Hindlimb muscle (tissue), 1 donor: ENCODE data around the gene PLXDC2. TPM values are rescaled to one million over a fixed set of nuclear protein-coding genes. Genes with fewer than 3 reads are reported as not detected.

Source experiments
- DNase-seq: peaks from one replicate; pipeline ENCODE4 v3.0.0-alpha.2; 2013
- polyA plus RNA-seq: library from polyadenylated mRNA; unstranded; fragments of 120-200 nt; gene quantifications from one replicate; pipeline ENCODE4 v1.2.1, GENCODE V29; 2013; ENCODE audit not compliant: insufficient read length

Gene PLXDC2
- polyA plus RNA-seq, 1 donor = 31.4 TPM

DNA sequence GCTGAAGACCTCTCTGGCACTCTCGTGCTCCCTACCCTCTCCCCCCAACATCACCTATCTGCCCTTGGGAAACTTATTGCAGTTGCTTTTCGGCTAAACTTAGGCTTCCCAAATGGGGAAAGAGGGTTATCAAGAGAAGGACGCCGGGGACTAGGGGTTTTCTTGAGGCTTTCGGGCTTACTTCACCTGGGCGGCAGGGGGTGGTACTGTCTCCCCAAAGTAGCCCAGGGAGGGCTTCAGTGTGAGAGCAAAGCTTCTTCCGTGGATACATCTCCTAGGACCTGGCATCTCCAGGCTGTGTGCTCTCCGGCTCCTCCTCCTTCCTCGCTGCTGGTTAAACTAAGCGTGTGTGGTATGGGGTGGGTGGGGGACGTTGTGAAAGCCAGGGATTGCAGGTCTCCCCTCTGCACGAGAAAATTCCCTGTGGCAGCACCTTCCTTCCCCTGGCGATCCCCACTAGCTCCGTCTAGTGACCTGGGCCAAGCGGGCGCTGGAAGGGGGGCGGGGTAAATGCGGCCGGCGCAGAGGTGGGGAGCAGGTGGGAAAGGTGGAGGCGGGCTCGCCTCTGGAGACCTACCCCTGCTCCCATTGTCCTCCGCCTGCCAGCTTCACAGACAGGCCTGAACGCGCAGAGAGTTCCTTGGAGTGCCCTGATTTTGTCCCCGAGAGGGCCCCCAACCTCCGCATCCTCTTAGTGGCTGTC lies 1.1 kb downstream of the PLXDC2 start:
- peak; percentile 55 for DNase-seq

DNA sequence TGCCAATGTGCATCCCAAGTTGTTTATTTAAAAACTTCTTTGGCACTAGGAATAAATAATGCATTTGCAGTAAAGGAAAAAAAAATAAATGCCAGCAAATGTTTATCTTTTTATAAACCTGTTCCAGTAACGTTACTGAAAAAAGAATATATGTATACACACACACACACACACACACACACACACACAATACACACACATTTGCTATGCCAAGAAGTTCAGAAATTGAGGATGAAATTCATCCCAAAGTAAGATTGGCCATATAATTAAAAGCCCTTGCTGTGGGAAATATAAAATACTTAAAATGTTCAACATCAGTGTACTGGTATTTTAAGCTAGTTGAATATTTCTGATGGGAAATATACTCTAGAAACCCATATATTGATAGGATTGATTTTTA lies 2.6 kb downstream of the PLXDC2 start:
- no peak for DNase-seq

DNA sequence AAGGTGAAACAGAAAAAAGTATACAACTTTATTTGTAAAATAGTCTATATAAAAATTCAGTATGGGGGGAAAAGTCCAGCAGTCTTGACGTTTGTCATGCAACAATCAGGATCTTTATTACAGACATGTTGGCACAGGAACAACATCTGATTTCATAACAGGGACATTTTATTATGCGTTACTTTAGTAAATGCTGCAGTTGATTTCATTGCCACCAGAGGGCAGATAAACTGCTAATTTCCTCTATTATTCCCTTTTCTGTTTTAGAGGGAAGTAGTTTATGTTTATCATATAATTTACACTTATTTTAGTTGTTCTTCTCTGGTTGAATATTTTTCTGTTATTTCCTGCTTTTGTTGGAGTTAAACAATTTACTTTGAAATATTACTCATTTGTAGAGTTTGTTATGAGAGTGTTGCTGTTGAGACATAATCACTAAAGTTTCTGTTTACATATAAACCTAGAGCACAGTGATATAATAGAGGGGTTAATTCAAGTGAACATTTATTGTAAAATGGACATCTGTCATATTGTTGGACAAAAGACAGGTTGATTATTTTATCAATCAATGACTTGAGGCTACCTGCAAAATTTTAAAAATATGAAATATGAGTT lies 3.3 kb downstream of the PLXDC2 start:
- peak; percentile 88 for DNase-seq

DNA sequence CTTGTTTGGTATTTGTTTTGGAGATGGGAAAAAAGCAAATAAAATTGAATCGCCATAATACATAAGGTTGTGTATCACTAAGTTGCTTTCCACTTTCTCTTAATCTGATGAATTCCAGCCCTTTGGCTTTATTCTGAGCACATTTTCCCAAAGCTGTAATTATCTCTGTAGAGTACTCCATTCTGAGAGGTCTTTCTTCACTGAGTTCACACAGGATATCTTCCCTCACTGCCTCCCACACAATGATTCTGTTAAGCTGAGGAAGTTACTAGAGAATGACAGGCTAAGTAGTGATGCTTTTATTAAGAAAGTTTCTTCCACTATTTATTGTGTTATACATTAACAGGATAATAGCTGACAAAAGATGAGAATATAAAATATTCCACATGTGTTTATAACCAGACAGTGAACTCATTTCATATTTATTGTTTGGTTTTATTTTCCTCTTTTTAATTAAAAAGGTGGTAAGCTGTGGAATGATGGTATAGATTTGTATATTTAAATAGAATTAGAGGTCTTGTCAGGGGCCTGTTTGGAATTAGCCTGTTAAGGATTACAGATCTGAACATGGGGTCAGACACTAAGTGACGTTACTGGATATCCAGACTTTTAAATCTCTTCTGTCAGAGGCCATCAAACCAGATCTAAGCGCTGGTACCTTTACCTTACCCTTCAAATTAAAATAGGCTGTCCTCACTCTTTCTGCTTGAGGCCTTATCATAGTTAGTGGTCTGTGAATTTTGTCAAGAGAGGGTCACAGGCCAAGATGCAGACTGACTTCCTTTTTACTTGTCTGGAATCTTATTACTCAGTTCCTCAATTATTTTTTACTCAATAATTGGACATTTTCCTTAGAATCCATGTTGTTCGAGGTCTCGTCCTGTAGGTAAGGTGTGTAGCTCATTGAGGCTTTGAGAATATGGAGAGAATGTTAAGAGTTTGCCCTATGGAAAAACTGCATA lies 8.4 kb downstream of the PLXDC2 start:
- no peak for DNase-seq

DNA sequence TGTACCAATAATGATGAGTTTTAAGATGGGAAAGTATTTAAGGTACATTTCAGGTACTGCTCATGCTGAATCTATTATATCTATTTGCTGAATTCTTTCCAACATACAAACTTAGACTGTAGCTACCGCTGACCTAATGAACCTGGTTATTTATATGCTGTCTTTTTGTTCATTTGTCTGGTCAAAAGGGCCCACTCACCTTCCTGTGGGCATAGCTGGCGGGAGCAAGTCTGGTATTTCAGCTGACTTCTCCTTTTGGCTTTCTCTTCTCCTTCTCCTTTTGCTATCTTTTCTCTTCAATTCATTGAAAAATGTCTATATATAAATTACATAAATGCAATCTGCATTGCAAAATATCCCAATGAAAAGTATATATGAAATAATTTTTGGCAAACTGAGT lies 9.5 kb downstream of the PLXDC2 start:
- no peak for DNase-seq

DNA sequence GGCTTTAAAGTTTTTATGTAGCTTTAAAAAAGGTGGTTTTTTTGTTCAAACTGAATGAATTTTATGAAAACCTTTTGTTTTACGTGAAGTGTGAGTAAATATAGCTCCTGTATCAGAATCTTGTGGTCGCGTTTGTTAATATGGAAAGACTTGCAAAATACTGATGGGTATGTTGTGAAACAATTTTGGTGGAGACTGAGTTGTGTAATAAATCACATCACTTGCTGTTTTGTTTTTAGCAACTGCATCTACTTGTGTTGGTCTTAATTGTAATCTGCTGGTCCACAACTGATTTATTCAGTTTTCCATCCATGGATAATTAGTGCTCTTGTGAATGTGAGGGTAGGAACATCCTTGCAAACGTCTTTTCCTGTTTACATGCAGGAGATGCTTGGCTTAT lies 10.5 kb downstream of the PLXDC2 start:
- DNase-seq = no peak

DNA sequence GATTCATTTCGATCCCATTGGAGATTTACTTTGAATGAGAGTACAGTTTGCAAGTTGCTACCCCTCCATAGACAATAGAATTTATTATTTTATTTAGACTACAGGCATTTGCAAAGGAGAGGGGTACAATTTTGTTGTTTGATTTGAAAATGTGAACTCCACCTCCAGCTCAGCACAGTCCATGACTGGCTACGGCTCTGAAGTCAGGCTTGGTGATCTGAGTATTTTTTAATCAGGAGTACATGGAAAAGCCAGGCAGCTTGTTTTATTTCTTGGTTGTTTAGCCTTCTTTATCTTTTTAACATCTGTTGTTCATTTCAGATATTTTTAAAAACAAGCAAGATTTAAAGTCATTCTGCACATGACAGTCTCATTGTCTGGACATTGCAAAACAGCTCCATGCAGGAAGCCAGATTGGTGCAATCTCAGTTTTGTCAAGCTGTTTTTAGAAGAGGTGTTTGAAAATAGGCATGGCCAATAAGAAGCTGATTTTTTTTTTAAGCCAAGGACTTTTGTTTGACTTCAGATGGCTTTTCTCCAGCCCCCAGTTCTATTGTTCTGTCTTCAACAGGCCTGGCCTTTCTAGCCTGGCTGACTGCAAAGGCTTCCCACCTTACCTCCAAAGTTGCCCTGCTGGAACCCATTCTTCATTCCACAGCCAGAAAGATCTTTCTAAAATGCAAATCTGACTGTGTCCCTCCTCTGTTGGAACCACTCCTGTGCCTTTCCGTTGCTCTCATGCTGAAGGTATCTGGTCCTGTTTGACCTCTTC lies 12.2 kb downstream of the PLXDC2 start:
- no peak for DNase-seq

DNA sequence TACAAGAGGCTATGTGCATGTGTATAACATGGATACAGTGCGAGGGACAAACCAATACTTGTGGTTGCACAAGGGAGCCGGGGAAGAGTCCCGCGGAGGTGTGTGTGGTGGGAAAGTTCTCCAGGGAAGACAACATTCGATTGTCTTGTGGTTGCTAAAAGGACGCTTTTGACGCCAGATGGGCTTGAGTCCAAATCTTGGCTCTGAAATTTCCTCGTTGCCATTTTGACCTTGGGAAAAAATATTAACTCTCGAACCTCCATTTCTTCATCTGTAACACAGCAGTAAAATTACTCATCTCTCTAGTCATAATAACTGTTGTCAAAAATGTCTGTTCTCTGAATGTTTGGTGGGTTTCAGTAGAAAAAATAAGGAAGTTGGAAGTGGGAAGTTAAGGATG lies 16.5 kb downstream of the PLXDC2 start:
- no peak for DNase-seq

DNA sequence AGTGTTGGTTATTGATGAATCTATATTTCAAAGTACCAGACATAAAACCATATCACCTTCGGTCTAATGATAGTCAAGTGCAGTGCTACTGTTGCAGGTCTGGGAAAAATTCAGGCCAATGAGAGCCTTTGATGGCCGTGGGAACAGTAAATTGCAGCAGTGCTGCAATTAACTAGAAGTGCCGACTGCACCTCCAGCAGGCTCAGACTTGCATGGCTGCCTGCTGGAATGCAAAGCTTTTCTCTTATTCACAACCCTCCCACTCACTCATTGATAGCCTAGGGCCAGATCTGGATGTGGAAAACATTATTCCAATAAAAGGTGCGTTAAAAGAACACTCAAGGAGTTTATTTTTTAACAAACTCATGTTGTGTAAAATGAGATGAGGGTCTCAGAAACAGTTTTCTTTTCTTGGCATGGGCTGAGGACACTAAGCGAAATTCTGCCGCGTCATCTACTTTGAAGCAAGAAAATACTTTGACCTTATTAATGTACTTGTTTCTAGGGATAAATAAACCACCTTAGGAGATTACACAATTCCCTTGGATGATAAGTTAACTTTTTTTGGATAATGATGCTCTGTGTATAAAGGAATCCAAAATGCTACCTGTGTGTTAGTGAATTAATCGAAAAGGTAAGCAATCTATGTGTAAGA lies 17.1 kb downstream of the PLXDC2 start:
- DNase-seq = no peak

DNA sequence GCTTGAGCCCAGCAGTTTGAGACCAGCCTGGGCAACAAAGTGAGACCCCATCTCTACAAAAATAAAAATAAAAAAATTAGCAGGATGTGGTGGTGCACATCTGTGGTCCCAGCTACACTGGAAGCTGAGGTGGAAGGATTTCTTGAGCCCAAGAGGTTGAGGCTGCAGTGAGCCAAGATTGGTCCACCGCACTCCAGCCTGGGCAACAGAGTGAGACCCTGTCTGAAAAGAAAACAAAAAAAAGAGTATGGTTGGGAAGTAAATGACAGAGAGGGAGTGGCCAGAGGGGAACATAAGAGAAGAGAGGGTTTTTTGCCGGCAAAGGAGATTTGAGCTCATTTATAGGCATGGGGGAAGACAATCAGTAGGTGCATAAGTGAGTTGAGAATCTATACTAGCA lies 19.7 kb downstream of the PLXDC2 start:
- no peak for DNase-seq

DNA sequence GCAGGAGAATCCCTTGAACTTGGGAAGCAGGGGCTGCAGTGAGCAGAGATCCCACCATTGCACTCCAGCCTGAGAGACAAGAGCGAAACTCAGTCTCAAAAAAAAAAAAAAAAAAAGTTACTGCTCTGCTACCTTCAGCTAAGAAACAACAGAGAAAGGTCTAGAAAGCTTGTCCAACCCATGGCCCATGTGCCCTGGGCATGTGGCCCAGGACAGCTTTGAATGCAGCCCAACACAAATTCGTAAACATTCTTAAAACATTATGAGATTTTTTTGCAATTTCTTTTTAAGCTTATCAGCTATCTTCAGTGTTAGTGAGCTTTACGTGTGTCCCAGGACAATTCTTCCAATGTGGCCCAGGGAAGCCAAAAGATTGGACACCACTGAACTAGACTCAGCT lies 22.9 kb downstream of the PLXDC2 start:
- no peak for DNase-seq

DNA sequence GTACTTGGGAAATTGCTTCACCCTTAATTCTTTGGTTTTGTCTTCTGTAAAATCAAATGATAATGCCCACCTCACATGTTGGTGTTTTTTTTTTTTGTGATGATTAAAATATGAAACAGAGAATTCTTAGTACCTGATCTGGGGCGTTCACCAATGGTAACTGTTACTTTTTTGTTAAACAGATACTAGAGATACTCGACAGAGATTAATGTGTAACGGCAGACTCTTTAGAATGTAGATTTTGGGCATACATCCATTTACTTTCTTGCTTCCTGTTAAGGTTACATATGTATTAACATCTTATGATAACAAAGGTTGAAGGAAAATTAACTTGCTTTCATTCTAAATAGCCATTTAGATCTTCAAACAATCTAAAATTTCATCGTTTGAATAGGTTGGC lies 23.3 kb downstream of the PLXDC2 start:
- DNase-seq = no peak

DNA sequence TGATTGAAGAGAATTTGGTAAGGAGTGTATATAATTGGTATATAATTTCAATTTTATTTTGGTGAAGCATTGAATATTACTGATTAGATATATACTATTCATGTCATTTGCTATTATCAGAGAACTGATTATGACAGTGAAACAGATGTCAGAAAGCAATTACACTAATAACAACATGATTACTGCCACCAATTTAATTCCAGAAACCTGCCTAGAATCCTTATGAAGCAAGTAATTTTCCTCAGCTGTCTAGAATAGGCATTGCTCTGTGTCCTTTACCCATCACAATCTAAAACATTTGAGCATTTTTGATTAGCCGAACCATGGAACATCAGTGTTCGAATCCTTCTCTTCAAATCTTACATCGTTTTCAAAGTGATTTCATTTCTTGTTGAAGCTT lies 24.5 kb downstream of the PLXDC2 start:
- no peak for DNase-seq

DNA sequence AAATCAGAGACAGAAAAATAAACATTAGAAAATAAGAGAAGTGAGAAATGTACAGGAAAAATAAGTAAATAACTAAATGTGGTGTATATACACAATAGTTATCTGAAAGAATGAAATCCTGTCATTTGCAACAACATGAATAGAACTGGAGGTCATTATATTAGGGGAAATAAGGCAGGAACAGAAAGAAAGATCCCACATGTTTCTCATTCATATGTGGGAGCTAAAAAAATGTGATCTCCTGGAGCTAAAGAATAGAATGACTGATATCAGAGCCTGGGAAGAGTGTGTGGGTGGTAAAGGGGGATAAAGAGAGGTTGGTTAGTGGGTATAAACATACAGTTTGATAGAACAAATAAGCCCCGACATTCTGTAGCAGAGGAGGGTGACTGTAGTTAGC lies 27.3 kb downstream of the PLXDC2 start:
- no peak for DNase-seq

DNA sequence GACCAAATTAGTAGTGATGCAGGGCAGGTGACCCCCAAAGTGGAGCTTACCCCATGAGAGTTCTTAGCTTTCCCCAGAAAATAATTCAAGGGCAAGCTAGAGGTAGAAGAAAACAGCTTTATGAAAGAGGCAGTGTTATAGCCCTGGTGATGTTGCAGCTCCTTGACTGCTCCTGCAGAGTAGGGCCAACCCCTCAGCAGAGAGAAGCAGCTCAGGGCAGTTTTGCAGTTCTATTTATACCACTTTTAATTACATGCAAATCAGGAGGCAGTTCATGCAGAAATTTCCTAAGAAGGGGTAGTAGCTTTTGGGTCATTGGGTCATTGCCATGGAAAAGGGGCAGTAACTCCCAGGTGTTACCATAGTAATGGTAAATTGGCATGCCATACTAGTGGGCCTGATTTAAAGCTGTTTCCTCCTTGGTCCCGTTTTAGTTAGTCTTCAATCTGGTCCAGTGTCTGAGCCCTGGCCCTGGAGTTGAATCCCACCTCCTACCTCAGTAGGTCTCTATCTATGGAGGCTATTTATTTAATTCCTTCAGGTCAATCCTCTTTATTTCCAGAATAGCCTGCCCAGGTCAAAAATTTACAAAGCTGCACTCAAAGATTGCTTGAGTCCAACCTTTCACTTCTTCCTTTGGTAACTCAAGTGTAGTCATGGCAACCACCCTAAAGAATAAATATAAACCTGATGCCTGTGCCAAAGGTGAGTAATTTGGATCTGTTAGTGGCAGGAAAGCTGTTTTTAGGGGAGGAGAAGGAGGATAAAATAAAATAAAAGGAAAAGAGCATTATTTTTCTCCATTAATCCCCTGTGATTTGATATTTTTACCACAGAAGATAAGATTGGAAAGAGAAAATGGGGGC lies 29.5 kb downstream of the PLXDC2 start:
- no peak for DNase-seq

DNA sequence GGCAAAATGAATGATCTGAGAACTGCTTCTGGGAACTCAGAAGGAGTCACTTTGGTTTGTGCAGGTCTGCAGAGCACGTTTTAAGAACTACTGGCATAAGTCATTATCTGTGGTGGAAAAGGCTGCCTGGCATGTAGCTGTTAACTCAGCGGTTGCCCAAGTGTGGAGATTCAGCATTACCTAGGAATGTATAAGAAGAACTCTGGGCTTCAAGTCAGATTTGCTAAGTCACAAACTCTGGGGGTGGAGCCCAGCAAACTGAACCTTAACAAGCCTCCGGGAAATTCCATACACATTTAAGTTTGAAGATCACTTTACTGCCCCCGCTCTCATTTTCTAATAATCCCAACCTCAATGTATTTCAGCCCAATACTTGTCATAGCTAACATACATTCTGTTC lies 31.1 kb downstream of the PLXDC2 start:
- DNase-seq = no peak

DNA sequence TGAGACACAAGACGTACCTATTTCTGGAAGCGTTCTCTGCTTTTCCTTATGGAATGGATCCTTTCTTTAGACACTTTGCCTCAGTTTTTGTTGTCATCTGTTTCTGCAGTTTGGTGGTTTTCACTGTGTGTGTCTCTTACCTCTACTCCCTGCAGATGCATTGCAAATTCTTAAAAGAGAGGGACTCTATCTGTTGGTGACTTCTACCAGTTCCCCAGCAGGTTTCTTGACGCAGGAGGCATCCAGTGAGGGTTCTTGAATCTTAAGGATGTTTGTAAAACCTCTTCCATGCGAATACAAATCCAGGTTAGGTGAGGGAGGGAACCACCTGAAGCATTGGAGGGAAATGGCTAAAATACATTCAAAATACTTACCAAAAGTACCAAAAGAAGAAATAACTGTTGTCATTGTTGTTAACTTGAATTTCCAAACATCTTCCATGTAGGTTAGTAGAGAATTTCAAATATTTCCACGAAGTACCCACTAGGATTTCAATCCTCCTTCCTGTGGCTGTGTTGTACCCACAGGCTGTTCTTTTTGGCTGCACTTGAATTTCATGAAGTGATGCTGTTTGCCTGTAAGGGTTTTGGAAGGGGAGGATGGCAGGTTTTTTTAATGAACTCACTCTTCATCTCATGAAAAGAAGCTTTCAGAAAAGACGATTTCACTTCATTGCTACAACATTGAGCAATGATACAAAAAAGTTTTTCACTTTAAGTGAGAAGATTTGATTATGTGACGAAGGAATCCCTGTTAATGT lies 32.2 kb downstream of the PLXDC2 start:
- DNase-seq = no peak

DNA sequence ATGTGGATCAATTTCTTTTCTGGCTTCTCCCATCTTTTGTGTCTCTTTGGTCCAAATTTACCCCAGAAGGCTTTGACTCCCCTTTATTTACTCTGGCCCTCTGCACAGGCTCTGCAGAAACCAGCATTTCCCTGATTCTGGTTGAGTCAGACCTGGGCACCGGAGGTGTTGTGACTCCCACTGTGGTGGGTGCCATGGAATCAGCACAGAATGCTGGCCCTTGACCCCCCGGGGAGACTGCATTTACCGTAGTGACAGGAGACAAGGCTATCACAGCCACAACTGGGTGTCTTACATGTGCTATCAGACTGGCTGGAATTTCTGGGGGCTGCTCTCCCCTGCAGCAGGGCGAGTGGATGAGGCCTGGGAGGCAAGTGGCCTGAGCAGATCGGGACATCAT lies 37.6 kb downstream of the PLXDC2 start:
- DNase-seq = no peak

DNA sequence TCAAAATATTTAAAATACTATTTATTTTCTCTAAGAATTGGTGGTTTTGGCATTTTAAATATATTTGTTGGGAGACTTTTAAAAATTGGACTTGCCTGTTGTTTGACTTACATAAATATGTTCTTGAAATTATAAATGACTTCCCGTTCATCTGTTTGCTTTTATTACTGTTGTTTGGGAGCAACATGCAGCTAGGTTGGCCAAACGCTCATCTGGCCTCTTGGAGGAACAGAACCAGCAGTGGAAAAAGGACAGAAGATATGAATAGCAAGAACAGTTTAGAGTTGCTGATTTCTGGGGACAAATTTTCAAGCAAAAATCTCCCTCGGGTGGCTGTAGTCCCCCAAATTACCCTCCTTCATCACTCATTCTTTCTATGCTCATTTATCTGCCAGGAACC lies 41.6 kb downstream of the PLXDC2 start:
- peak; percentile 28 for DNase-seq

DNA sequence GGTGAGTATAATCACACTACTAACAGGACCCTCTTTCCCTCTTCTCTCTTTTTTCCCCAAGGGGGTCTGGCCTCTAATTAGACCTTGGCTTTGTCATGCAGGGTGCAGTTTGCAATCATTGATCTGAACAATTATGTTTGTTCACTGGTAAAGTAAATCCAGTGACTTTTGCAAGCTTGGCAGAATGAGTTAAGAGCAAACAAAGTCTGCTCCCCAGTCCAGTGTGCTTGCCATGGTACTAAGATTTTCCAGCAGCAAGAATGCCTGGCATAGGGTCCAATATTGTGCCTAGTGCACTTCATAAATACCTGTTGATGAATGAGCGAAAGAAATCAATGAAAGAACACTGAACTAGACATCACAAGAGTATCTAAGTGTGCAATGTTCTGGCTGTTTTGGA lies 43.9 kb downstream of the PLXDC2 start:
- DNase-seq = no peak
